Upper lobe of right lung (tissue), 1 donor: ENCODE data around the gene INTS1. TPM values are rescaled to one million over a fixed set of nuclear protein-coding genes. Genes with fewer than 3 reads are reported as not detected.
"Not testable (repeated sequence)": the region's sequence is repeated elsewhere in the genome, so short reads cannot be mapped to it uniquely, and the experiment has no call there.

Source experiments
- ATAC-seq: fragments of 200-7000 bp; cut with Tn5 transposase; one replicate; pipeline ENCODE4 v1.9.1; 2020; ENCODE audit warnings: mild to moderate bottlenecking, moderate library complexity
- DNase-seq: peaks from one replicate; pipeline ENCODE4 v3.0.0-alpha.2; 2020
- H3K27ac ChIP-seq: fragments of 200-600 bp; one replicate; pipeline ENCODE4 v1.8.0; 2022
- H3K27me3 ChIP-seq: fragments of 200-600 bp; one replicate; pipeline ENCODE4 v1.8.0; 2022; ENCODE audit warnings: mild to moderate bottlenecking
- H3K36me3 ChIP-seq: fragments of 200-600 bp; one replicate; pipeline ENCODE4 v1.8.0; 2022
- H3K4me1 ChIP-seq: fragments of 200-600 bp; one replicate; pipeline ENCODE4 v1.8.0; 2022
- H3K4me3 ChIP-seq: fragments of 200-600 bp; one replicate; pipeline ENCODE4 v1.8.0; 2022; ENCODE audit warnings: mild to moderate bottlenecking
- H3K9me3 ChIP-seq: fragments of 200-600 bp; one replicate; pipeline ENCODE4 v1.8.0; 2022
- CTCF ChIP-seq: fragments of 200-600 bp; IDR thresholded peaks from one replicate; pipeline ENCODE4 v1.8.0; 2022; ENCODE audit warnings: antibody characterized with exemption
- intact Hi-C: fragments of 100-400 bp; cut with DNase I; formaldehyde crosslinking; loops from one replicate; pipeline ENCODE4 v1.11.0; 2022
- total RNA-seq: library from RNA; stranded (reverse); fragmentation: NEBNext Ultra II Directional; extraction: Animal tissue kit (Norgen Biotek cat#: 25700); gene quantifications from one replicate; pipeline ENCODE4 v1.2.1, GENCODE V29; 2021
- donor health status: DM: no; HTN: yes; CAD: no; lungs with severe emphysema.

INTS1 gene
- total RNA-seq, 1 donor from 2014 or later, result 49.2 TPM

DNA sequence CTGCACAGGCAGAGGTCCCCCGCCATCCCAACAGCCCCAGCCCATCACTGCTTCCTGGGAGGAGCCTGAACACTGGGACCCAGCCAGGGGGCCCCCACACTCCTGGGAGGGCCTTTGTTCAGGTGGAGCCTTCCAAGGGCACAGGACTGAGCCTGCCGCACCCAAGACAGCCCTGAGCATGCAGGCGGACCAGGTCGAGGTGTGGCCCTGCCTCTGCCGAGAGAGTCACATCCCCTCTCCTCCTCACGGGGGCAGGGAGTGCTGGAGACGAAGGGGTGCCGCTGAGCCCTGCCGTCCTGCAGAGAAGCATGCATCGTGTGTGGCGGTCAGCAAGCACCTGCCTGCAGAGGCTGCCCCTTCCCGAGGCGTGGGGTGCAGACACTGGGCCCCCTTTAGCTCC is 19.0 kb upstream of the INTS1 start:
- no peak overlapping the region for H3K4me3 ChIP-seq
- H3K9me3 ChIP-seq, result no peaks in the 10 kb centered on the region
- H3K36me3 ChIP-seq, result no peaks in the 10 kb centered on the region
- no peaks in the 10 kb centered on the region for H3K4me1 ChIP-seq
- DNase-seq (no peak), ATAC-seq (peak; percentile 16)
- TF ChIP-seq CTCF, result no peak
- H3K27me3 ChIP-seq, result peaks cover 3% of the 10 kb centered on the region
- no peak overlapping the region for H3K27ac ChIP-seq
- intact Hi-C loops, result no loop called here

DNA sequence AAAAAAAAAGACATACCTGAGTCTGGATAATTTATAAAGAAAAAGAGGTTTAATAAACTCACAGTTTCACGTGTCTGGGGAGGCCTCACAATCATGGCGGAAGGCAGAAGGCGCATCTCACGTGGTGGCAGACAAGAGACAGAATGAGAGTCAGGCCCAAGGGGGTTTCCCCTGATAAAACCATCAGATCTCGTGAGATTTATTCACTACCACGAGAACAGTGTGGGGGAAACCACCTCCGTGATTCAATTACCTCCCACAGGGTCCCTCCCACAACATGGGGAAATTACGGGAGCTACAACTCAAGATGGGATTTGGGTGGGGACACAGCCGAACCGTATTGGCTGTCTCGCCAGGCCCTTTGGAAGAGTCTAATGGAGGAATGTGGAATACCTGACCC is 17.3 kb upstream of the INTS1 start:
- ATAC-seq, result no peak

DNA sequence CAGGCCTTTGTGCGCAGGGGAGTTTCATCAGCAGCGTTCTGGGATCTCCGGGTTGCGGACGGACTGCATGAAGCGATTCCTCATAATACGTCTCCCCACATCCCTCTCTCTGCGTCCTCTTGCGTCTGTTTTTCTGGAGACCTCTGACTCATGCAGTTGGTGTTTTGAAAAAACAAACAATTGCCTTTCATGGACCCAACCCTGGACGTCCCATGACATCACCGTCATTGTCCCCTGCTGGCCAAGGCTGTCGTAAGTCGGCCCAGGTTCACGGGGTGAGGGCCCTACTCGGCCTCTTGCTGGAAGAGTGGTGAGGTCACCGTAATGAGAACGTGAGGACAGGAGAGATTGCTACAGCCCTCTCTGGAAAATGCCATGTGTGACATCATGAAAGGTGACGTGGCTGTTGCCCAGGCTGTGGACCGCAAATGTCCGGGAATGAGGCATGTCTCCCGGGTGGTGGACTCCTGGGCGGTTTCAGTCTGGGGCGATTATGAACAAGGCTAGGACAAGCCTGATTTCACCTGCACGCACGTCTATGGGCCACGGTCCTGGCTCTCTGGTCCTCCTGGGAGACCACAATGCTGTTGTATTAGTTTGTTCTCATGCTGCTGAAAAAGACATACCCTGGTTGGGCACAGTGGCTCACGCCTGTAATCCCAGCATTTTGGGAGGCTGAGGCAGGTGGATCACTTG is 16.5 kb upstream of the INTS1 start:
- intact Hi-C loops, result no loop called here
- Histone ChIP-seq H3K9me3 (no peaks in the 10 kb centered on the region), H3K4me3 (no peak overlapping the region), H3K36me3 (no peaks in the 10 kb centered on the region), H3K27ac (no peak overlapping the region), H3K4me1 (no peaks in the 10 kb centered on the region), H3K27me3 (no peaks in the 10 kb centered on the region)
- DNase-seq, result no peak
- TF ChIP-seq CTCF, result no peak
- ATAC-seq, result peak; percentile 34

More for the DNA sequence above, 17.3 kb upstream of the INTS1 start:
- Histone ChIP-seq H3K27me3 (no peaks in the 10 kb centered on the region), H3K36me3 (no peaks in the 10 kb centered on the region), H3K4me1 (no peaks in the 10 kb centered on the region), H3K4me3 (no peak overlapping the region), H3K27ac (no peak overlapping the region), H3K9me3 (no peaks in the 10 kb centered on the region)
- TF ChIP-seq CTCF, result no peak
- DNase-seq, result no peak
- intact Hi-C loops, result no loop called here

DNA sequence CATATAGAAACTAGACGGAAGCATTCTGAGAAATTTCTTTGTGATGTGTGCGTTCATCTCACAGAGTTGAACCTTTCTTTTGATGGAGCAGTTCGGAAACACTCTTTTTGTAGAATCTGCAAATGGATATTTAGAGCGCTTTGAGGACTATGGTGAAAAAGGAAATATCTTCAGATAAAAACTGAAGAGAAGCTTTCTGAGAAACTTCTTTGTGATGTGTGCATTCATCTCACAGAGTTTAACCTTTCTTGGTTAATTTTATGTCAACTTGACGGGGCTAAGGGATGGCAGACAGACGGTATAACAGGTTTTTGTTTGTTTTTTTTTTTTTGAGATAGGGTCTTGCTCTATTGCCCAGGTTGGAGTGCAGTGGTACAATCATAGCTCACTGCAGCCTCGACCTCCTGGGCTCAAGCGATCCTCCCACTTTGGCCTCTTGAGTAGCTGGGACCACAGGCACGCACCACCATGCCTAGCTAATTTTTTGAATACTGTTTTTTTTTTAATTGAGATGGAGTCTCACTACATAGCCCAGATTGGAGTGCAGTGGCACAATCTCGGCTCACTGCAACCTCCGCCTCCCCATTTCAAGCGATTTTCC is 15.2 kb upstream of the INTS1 start:
- DNase-seq, intact Hi-C loops, H3K9me3 ChIP-seq, H3K4me1 ChIP-seq, H3K27ac ChIP-seq, H3K27me3 ChIP-seq, H3K4me3 ChIP-seq, ATAC-seq, H3K36me3 ChIP-seq: not testable (repeated sequence)

DNA sequence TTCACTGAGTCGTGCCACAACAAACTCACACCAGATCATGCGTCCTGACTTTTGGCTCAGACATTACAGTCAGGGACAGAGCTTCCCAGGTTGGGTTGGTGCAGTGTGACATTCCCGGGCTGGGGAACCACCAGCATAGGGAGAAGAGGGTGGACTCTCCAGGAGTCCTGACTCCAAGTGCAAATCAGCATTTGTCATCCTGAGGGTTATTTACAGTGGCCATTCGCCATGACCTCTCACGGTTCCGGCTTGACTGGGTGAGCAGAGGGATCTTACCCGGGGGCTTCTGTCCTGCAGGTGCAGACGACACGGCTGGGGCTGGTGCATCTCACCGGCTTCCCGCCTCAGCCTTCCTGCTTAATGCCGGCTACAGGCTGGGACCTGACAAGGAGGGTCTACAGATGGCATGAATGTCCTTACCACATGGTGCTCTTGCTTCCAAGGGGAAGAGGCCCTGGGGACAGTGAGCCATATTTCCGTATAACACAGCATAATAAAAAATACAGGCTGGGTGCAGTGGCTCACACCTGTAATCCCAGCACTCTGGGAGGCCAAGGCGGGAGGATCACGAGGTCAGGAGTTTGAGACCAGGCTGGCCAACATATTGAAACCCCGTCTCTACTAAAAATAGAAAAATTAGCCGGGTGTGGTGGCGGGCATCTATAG is 12.5 kb upstream of the INTS1 start:
- H3K9me3 ChIP-seq, result no peaks in the 10 kb centered on the region
- H3K36me3 ChIP-seq, result no peaks in the 10 kb centered on the region
- no peaks in the 10 kb centered on the region for H3K27me3 ChIP-seq
- DNase-seq (no peak), ATAC-seq (no peak)
- H3K4me1 ChIP-seq, result no peaks in the 10 kb centered on the region
- no peak overlapping the region for H3K27ac ChIP-seq
- intact Hi-C loops, result no loop called here
- TF ChIP-seq CTCF, result no peak
- no peak overlapping the region for H3K4me3 ChIP-seq

- H3K36me3 ChIP-seq, H3K27me3 ChIP-seq, H3K4me3 ChIP-seq, ATAC-seq, H3K4me1 ChIP-seq, H3K27ac ChIP-seq, H3K9me3 ChIP-seq, DNase-seq, intact Hi-C loops: not testable (repeated sequence)
These were observed 11.3 kb upstream of the INTS1 start for GRCh38 chr7:1515509-1515967.
